ENCODE measurements around the gene KLK11.

KLK11 gene

DNA sequence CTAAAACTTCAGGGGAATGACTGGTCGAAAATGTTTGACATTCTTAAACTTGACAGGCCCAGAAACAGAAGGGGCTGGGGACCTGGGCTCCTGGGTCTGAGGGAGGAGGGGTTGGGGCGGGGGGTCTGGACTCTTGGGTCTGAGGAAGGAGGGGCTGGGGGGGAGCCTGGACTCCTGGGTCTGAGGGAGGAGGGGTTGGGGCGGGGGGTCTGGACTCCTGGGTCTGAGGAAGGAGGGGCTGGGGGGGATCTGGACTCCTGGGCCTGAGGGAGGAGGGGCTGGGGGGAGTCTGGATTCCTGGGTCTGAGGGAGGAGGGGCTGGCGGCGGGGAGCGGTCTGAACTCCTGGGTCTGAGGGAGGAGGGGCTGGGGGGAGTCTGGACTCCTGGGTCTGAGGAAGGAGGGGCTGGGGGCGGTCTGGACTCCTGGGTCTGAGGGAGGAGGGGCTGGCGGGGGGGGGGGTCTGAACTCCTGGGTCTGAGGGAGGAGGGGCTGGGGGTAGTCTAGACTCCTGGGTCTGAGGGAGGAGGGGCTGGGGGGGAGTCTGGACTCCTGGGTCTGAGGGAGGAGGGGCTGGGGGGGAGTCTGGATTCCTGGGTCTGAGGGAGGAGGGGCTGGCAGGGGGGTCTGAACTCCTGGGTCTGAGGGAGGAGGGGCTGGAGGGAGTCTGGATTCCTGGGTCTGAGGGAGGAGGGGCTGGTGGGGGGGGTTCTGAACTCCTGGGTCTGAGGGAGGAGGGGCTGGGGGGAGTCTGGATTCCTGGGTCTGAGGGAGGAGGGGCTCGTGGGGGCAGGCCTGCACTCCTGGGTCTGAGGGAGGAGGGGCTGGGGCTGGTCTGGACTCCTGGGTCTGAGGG is 51.5 kb downstream of the KLK11 start:
- no peak overlapping the region for H3K27ac Mint-ChIP-seq
- H3K9me3 Mint-ChIP-seq, result no peaks in the 10 kb centered on the region

DNA sequence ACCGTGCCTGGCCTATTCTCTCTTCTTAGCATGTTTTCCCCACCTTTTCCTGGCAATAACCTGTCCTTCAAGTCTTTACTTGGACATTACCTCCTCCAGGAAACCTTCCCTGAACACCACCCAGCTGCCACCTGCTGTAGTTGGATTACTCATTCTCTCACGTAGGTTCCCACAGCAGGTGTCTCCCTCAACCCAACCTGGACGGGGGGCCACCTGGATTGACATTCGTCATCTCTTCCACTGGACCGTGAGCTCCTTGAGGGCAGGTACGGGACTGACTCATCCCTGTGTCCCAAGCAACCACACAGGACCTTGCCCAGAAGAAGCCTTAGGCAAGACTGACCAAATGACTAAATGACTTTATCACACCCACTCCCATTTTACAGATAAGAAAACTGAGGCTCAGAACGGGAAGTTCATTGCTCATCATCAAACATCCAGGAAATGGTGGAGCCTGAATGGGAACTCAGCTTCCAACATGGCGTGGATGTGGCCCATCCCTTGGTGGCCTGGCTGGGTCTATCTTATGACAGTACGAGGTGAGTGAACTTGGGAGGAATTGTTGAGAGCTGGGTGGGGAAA is 53.5 kb downstream of the KLK11 start:
- peaks cover 64% of the 10 kb centered on the region for H3K27me3 Mint-ChIP-seq
- H3K4me3 Mint-ChIP-seq, result no peak overlapping the region
- H3K27ac Mint-ChIP-seq, result no peak overlapping the region
- DNase-seq, result no peak
- no peak for ATAC-seq
- no peaks in the 10 kb centered on the region for H3K4me1 Mint-ChIP-seq
- no peaks in the 10 kb centered on the region for H3K9me3 Mint-ChIP-seq

More for the DNA sequence above, 51.5 kb downstream of the KLK11 start:
- DNase-seq (no peak), ATAC-seq (no peak)
- Mint-ChIP-seq H3K4me1 (no peaks in the 10 kb centered on the region), H3K4me3 (no peak overlapping the region), H3K27me3 (peaks cover 78% of the 10 kb centered on the region)
